Effector CD8-positive, alpha-beta T cell (primary cell): ENCODE measurements around the gene TUBB.
"Not testable (repeated sequence)": the region's sequence is repeated elsewhere in the genome, so short reads cannot be mapped to it uniquely, and the experiment has no call there.

ENCODE experiments used
- DNase-seq: peaks from one replicate; lab custom pipeline; 2025; lab: John Stamatoyannopoulos, UW

TUBB gene

DNA sequence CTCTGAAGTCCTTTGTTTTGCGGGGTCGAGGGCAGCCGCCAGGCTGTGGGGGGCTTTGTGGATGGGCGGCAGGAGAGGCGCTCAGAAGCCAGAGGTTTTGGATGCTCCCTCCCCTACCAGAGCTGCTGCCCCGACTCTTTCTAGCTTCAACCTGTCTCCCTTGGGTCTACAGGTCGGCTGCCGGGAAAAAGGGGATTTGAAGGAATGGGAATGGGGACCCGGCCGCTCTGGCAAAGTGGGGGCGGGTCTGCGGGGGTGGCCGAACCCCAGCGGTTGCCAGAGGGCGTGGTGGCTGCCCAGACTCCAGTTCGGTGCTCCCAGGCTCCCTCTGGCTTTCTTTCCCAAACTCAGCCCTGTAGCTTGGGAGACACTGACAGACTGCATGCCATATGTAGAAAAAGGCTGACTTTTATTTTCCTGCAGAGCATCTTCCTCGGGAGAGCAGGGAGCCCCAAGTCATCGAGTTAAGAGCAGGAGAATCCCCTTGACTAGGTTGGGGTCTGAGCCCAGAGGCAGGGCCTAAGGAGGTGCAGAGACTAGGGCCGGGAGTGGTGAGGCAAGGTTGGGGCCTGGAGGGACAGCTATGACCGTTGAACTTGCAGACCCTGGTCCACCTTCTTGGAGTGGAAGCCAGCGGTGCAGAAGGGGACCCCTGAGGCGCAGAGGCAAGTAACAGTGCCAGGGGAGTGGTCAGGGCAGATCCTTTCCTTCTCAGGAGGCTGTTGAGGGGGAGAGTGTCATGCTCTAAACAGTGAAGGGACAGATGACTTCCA lies 32.3 kb upstream of the TUBB start:
- no peak for DNase-seq

DNA sequence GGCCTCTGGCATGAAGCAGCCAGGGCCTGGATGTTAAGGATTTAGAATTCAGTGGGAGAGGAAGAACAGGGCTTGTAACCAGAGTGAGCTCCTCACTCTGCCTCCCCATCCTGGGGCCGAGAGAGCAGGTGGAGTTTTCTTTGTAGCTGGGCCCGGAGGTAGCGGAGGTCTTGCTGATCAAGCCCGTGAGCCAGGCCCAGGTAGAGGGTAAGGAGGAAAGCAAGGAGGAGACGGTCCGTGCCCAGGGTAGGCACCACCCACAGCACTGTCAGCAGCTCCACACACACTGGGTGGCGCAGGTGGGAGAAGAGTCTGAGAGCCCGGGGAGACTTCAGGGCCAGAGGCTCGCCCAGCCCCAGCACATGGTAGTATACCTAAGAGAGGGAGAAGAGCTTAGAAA lies 31.6 kb upstream of the TUBB start:
- no peak for DNase-seq

DNA sequence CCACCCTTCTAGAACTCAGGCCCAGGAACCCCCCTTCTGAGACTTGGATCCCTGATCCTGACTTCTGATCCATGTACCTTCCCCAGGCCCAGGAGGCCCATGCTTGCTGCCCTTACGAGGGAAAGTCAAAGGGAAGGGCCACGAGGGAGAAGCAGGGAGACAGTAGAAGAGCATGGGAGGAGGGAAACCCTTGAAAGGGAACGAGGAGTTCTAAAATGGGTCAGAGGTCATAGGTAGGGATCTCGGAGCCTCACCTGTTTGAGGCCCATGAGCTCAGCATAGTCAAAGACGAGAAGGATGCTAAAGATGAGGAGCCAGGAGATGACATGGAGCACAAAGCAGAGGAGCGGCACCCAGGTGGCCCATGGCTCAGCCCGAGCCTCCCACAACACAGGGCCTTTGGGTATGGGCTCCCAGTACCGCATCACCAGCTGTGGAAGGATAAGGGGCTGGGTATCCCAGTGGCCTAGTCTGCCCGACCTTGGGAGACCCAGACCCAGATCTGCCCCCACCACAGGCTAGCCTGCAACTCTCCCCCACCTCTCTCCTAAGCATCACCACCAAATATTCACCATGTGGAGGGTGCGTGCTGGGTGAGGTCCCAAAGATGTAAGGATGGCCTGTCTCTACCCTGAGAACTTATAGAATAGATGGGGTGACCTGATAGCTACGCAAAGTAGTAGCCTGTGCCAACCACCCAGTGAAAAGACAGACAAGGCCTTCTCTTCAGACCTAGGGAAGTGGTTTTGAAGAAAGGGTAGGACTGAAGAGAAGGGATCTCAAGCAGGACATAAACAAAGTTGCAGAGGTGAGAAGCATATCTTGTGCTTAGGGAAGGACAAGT lies 30.9 kb upstream of the TUBB start:
- DNase-seq: no peak

DNA sequence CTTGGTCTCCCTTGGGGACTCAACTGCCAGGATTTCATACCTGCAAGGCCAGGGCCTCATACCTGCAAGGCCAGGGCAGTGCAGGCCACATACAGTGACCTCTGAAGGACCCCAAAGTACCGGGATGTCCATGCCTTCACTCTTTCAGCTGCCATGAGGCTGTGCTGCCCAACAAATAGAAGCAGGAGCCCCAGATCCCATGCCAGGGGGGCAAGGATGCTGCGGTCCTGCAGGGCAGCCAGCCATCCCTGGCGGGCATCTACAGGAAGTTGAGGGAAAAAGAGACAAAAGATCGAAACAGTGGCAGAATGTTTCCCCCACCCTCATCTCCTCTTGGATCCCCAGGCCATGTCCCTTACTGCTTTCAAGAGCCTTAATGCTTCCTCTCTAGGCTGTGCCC lies 30.2 kb upstream of the TUBB start:
- no peak for DNase-seq

DNA sequence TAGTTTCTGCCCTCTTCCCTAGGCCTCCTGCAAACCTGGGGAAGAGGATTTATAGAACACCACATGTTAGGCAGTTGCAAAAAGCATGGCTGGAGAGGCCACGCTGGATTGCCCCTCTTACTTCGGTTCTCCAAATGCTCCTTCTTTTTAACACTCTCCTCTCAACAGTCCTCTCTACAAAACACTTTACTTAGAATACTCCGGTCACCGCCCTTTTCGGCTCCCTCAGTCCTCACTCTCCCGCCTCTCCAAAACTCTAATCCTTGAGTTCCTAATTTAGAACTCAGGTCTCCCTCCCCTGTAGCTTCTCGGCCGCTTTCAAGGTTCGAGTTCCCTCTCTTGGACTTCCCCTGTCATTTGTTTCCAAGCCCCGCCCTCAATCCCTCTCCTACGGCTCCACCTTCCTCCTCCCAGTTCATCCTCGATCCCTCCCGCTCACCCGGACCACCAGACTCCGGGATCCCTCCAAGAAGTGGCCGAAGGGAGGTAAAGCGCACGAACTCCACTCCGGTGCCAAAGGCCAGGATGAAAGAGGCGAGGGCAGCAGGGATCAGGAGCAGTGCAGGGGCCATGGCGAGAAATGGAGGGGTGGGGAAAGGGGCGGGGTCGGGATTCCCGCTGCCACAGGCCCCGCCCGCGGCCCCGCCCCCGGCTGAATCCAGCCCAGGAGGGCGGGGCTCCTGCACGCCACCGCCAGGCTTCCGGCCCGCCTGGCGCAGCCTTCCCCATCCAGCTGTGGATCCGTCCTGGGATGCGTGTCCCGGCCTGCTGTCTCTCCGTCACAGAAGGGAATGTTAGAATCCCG lies 29.5 kb upstream of the TUBB start, which contains the start of gene NRM:
NRM (minus strand) TSS at position 582 of the 805 bp plus-strand sequence; CDS start at position 572, 10 bp downstream.
- peak; percentile 70 for DNase-seq

DNA sequence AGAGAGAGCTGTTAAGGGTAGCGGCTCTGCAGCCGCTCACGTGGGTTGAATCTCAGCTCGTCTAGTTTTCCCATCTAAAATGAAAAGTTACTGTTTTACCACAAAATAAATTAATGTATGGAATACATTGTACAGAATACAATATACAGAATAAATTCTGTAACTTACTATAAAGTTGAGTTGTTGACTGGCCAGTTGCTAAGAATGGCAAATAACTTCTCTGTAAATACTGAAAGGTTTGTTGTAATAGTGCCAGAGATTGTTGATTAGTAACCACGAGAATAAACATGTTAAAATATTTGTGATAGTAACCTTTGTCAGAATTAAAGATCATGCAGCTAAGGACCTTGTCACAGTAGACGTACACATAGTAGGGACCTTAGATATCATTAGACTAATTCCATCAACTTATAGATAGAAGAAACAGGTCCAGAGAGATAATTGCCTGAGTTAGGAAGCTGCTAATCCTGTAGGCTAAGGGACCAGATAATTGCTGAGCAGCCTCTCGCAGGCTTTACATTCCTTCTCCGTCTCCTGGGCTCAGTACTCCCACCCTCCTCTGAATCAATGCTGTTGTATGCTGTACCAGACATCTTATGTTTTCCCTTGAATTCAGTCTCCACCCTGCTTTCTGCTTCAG lies 28.8 kb upstream of the TUBB start:
- no peak for DNase-seq

DNA sequence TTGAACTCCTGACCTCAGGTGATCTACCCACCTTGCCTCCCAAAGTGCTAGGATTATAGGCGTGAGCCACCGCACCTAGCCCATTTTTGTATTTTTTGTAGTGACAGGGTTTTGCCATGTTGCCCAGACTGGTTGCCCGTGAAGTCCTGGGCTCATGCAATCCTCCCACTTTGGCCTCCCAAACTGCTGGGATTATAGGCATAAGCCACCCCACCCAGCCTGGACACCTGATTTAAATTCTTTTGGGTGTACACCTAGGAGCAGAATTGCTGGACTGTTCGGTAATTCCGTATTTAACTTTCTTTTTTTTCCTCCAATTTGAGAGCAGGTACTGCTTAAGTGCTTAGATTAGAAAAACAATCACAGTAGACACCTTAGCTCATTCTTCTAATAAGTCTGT lies 23.7 kb upstream of the TUBB start:
- DNase-seq: no peak

DNA sequence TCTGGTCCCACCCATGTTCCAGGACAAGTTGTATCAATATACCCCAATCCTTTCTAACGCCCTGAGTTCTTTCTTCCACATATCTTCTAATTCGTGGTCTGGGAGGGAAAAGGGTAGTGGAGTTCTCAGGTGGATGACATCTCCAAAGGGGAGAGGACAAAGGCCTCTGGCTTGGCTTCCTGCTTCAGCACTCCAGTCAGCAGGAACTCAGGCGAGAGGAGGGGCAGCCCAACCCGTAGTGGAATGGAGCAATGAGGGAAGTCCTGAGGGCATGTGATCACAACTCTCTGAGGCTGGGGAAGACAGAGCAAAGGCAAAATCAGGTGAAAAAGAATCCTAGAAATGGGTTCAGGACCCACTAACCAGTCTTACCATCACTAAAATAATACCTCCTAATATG lies 19.8 kb upstream of the TUBB start:
- DNase-seq: no peak

DNA sequence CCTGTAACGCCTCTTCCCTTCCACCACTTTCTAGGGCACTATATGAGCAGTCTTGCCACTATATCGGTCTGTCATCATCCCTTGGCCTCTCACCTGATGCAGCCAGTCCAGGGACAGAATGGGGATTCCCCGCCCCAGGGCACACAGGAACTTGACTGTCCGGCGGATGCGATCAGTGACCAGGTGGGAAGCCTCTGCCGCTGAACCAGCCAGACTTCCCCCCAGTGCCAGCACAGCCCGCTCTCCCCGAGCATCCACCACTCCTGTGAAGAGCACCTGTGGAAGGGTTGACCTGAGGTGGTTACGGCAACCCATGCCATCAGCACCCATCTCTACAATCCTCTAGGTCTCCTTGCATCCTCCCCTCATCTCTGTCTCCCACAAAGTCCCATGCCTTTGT lies 17.1 kb upstream of the TUBB start:
- no peak for DNase-seq

DNA sequence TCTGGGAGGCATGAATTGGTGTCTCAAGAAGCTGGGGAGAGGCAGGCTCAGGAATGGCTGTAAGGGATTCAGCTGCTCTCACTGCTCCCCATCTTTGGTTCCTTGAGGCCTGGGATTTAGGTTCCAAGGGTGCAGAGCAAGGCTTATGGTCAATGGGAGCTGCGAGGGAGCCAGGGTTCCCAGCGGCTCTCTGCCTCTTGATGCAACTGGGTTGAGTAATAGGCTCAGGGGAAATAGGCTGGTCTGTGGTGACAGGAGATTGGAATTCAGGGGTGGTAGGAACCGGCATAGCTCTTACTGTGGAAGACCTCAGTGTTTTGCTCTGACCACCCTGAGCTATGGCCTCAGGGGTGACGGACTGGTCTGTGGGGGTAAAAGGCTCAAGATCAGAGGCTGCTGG lies 16.3 kb upstream of the TUBB start:
- no peak for DNase-seq

DNA sequence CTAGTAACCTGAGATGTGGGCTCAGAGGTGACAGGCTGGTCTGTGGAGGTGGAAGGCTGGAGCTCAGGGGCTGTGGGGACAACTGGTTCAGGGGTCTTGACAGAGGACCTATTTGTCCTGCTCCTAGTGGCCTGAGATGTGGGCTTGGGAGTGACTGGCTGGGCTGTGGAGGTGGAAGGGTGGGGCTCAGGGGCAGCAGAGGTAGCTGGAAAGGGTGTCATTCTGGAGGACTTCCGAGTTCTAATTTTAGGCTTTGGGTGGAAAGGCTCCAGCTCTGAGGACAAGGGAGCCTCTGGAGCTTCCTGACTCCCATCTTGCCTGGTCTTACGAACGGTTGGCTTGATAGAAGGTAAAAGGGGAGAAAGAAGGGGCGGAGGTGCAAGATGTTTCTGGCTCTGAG lies 14.5 kb upstream of the TUBB start:
- no peak for DNase-seq

DNA sequence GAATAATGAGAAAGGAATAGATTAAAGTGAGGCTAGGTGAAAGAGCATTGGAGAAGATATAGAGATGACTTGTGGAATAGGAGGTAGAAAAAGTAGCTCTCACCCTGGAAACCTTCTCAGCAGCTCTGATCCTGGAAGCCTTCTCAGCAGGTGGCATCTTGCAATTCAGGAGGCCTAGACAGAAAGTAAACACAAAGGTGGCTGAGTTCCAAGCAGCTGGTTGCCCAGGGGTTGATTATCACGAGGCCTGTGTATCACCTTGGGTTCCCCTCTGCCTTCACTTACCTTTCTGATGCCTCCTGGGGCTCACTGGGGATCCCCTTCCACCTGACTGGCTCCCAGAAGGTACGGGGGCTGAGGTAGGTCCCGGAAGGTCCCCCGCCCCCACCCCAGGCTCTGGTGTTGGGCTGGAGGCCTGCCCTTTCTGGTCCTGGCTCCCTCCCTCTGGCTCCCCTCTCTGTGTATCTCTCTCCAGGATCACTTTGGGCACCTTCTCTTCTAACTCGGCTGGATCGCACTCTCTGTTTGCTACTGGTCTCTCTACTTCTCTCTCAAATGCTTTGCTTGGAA lies 12.8 kb upstream of the TUBB start:
- DNase-seq: no peak

DNA sequence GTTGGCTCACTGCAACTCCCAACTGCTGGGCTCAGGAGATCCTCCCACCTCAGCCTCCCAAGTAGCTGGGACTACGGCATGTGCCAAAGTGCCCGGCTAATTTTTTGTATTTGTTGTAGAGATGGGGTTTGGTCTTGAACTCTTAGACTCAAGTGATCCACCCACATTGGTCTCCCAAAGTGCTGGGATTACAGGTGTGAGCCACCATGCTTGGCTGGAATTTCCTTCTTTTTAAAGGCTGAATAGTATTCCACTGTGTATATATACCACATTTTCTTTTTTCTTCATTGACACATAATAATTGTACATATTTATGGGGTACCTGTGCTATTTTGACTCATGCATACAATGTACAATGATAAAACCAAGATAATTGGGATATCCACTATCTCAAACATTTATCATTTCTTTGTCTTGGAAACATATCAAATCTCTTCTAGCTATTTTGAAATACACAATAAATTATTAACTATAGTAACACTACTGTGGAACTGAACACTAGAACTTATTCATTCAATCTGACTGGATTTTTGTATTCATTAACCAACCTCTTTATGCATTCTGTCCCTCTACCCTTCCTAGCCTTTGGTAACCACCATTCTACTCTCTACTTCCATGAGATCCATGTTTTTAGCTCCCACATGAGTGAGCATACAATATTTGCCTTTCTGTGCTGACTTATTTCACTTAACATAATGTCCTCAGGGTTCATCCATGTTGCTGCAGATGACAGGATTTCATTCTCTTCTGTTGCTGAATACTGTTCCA lies 10.9 kb upstream of the TUBB start:
- DNase-seq: no peak

DNA sequence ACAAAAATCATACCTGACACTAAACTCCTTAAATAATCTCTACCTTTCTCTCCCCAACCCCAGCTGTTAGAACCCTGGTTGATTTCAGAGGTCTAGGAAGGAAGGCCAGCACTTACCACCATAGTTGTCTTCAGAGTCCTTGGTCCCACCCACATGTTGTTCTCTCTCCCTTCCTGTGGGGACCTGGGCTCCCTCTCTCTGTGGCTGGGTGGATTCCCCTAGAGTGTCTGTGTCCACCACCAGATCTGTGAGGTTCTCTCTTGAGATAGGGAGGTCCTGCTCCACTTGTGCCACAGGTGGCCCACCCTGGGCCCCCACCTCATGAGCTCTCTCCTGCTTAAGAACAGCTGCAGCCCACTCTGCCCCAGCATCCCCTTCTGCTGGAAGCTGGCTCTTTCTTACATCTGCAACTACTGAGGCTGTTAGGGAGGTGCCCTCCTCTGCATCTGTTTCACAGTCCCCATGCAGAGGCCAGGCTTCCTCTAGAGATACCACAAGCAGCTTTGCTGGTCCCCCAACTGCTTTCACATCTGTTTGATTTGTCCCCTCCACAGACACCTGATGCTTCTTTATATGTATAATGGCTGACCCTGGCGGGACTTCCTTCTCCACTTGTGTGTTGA lies 8.3 kb upstream of the TUBB start:
- DNase-seq: no peak

DNA sequence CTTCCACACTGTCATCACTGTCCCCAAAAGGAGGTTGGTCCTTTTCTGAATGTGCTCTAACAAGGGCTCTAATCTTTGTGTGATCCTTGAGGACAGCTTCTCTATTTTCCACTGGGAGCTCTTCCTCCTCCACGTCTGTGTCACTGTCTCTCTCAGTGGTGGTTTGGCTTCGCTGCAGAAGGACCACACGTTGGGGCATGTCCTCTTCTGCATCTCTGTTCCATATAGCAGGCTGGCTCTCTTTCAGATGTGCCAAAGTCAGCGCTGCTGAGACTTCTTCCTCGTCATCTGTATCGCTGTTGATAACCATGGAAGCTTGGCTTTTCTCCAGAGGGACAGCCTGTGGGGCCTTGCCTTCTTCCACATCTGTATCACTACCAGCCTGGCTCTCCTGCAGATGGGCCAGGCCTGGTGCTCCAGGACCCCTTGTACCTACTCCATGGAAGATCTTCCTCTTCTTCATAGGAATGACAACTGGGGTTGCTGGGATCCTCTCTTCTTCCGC lies 7.7 kb upstream of the TUBB start:
- DNase-seq: no peak

DNA sequence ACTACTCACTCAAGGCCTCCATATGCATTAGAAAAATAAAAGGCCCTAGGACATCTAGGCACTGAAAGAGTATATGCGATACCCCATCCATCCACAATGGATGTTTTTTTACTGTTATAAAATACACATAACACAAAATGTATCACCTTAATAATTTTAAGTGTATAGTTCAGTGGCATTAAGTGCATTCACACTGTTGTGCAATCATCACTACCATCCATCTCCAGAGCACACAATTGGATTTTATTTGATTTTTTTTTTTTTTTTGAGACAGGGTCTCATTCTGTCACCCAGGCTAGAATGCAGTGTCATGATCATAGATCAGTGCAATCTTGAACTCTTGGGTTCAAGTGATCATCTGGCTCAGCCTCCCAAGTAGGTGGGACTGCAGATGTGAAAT lies 5.9 kb upstream of the TUBB start:
- no peak for DNase-seq

DNA sequence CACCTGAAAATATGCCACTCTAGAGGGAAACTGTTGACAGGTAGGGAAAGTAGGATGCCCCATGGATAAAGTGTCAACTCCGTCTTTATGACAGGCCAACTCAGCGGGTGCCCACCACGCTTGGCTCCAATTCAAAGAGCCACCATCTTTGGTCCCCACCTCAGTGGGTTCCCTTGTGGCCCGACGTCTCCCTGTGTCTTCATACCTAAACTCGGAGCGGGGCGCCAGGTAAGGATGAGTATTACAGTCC lies 3.3 kb upstream of the TUBB start:
- no peak for DNase-seq

DNA sequence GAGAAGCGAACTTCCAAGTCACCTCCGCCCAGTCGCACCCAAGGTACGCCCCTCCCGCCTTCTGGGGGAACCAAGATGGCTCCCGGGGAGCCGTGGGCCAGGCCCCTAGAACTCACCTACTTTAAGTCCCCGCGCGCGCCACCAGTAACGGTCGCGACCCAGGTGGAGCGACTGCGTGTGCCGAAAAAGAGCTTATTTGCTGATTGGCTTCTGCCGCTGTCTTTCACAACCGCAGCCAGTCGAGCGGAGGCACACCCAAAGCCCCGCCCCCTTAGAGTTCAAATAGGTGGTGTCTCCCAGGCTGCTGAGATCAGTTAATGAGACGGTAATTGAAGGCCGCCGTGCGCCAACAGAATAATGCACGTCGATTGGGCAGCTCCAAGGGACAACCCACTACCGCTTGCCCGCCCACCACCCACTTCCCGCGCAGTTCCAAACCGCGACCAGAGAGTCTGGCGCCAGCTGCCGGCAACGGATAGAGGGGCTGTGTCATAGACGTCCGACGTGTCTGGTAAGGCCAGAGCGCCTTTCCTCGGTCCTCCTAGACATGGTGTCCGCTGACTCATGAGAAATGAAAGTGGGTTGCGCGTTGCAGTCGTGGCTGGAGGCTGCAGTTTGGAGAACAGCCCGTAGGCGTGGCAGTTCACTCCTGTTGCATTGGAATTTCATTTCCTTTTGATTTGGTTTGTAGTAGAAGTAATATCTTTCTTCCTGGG lies 2.9 kb upstream of the TUBB start, which contains the start of gene MDC1:
MDC1 (minus strand) TSS at position 153 of the 716 bp plus-strand sequence. CDS start 2,106 bp downstream, outside the sequence.
- DNase-seq: peak; percentile 98

DNA sequence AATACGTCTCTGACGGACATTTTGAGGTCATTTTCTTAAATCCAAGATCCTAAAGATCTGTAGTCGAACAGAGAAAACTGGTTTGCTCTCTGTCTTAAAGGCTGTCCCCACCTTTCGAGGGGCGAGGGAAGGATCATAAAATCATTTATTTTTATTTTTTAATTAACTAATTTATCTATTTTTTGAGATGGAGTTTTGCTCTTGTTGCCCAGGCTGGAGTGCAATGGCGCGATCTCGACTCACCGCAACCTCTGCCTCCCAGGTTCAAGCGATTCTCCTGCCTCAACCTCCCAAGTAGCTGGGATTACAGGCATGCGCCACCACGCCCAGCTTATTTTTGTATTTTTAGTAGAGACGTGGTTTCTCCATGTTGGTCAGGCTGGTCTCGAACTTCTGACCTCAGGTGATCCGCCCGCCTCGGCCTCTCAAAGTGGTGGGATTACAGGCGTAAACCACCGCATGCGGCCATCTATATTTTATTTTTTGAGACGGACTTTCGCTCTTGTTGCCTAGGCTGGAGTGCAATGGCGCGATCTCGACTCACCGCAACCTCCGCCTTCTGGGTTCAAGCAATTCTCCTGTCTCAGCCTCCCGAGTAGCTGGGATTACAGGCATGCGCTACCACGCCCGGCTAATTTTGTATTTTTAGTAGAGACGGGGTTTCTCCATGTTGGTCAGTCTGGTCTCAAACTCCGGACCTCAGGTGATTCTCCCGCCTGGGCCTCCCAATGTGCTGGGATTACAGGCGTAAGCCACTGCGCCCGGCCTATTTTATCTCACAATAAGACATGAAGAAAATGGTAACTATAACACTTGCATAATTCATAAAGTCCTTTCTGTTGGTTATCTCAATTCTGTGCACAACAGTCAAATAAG lies 2.1 kb upstream of the TUBB start:
- DNase-seq: not testable (repeated sequence)
